Upper lobe of right lung (tissue), 1 donor: Measurements from ENCODE around the gene MCM7. TPM values are rescaled to one million over a fixed set of nuclear protein-coding genes. Genes with fewer than 3 reads are reported as not detected.

Source experiments
- ATAC-seq: fragments of 200-7000 bp; cut with Tn5 transposase; one replicate; pipeline ENCODE4 v1.9.1; 2020; ENCODE audit warnings: mild to moderate bottlenecking, moderate library complexity
- DNase-seq: peaks from one replicate; pipeline ENCODE4 v3.0.0-alpha.2; 2020
- H3K27ac ChIP-seq: fragments of 200-600 bp; one replicate; pipeline ENCODE4 v1.8.0; 2022
- H3K27me3 ChIP-seq: fragments of 200-600 bp; one replicate; pipeline ENCODE4 v1.8.0; 2022; ENCODE audit warnings: mild to moderate bottlenecking
- H3K36me3 ChIP-seq: fragments of 200-600 bp; one replicate; pipeline ENCODE4 v1.8.0; 2022
- H3K4me1 ChIP-seq: fragments of 200-600 bp; one replicate; pipeline ENCODE4 v1.8.0; 2022
- H3K4me3 ChIP-seq: fragments of 200-600 bp; one replicate; pipeline ENCODE4 v1.8.0; 2022; ENCODE audit warnings: mild to moderate bottlenecking
- H3K9me3 ChIP-seq: fragments of 200-600 bp; one replicate; pipeline ENCODE4 v1.8.0; 2022
- CTCF ChIP-seq: fragments of 200-600 bp; IDR thresholded peaks from one replicate; pipeline ENCODE4 v1.8.0; 2022; ENCODE audit warnings: antibody characterized with exemption
- intact Hi-C: fragments of 100-400 bp; cut with DNase I; formaldehyde crosslinking; loops from one replicate; pipeline ENCODE4 v1.11.0; 2022
- total RNA-seq: library from RNA; stranded (reverse); fragmentation: NEBNext Ultra II Directional; extraction: Animal tissue kit (Norgen Biotek cat#: 25700); gene quantifications from one replicate; pipeline ENCODE4 v1.2.1, GENCODE V29; 2021
- donor health status: DM: no; HTN: yes; CAD: no; lungs with severe emphysema.

MCM7 gene
- total RNA-seq, 1 donor from 2014 or later: 48.7 TPM

- peaks cover 16% of the 10 kb centered on the region for H3K9me3 ChIP-seq
- TF ChIP-seq CTCF: no peak
- H3K36me3 ChIP-seq: peaks cover 82% of the 10 kb centered on the region
- H3K4me3 ChIP-seq: no peak overlapping the region
- no peaks in the 10 kb centered on the region for H3K4me1 ChIP-seq
- no peak for ATAC-seq
- DNase-seq: no peak
- intact Hi-C loops: no loop called here
- no peaks in the 10 kb centered on the region for H3K27me3 ChIP-seq
- H3K27ac ChIP-seq: no peak overlapping the region
These were observed 28.7 kb downstream of the MCM7 start for GRCh38 chr7:100072462-100072861.

- intact Hi-C loops: no loop called here
- DNase-seq (no peak), ATAC-seq (no peak)
- no peaks in the 10 kb centered on the region for H3K4me1 ChIP-seq
- H3K27ac ChIP-seq: no peak overlapping the region
- TF ChIP-seq CTCF: no peak
- H3K36me3 ChIP-seq: peaks cover 69% of the 10 kb centered on the region
- no peak overlapping the region for H3K4me3 ChIP-seq
- peaks cover 16% of the 10 kb centered on the region for H3K9me3 ChIP-seq
- no peaks in the 10 kb centered on the region for H3K27me3 ChIP-seq
These were observed 30.0 kb downstream of the MCM7 start for GRCh38 chr7:100071018-100071723.

GRCh38 chr7:100069991-100070390 is 31.2 kb downstream of the MCM7 start:
- H3K36me3 ChIP-seq: peaks cover 57% of the 10 kb centered on the region

GRCh38 chr7:100066953-100067352 is 34.2 kb downstream of the MCM7 start:
- intact Hi-C loops: no loop called here
- no peak for ATAC-seq
- peaks cover 50% of the 10 kb centered on the region for H3K36me3 ChIP-seq
- peaks cover 6% of the 10 kb centered on the region for H3K4me1 ChIP-seq
- DNase-seq: no peak
- H3K27me3 ChIP-seq: no peaks in the 10 kb centered on the region
- peaks cover 15% of the 10 kb centered on the region for H3K9me3 ChIP-seq
- no peak overlapping the region for H3K27ac ChIP-seq
- H3K4me3 ChIP-seq: no peak overlapping the region
- TF ChIP-seq CTCF: no peak

More at GRCh38 chr7:100069991-100070390, 31.2 kb downstream of the MCM7 start:
- DNase-seq (no peak), ATAC-seq (no peak)
- Histone ChIP-seq H3K4me3 (no peak overlapping the region), H3K4me1 (peaks cover 5% of the 10 kb centered on the region), H3K9me3 (peaks cover 16% of the 10 kb centered on the region), H3K27ac (no peak overlapping the region), H3K27me3 (no peaks in the 10 kb centered on the region)
- intact Hi-C loops: no loop called here
- TF ChIP-seq CTCF: no peak

GRCh38 chr7:100065452-100066186 is 35.6 kb downstream of the MCM7 start:
- no peak for TF ChIP-seq CTCF
- Histone ChIP-seq H3K36me3 (peaks cover 42% of the 10 kb centered on the region), H3K4me1 (peaks cover 6% of the 10 kb centered on the region), H3K9me3 (peaks cover 2% of the 10 kb centered on the region), H3K27ac (peak overlapping the region; percentile 4), H3K27me3 (no peaks in the 10 kb centered on the region), H3K4me3 (no peak overlapping the region)
- DNase-seq (no peak), ATAC-seq (peak; percentile 73)
- intact Hi-C loops: no loop called here
